Measurements from ENCODE around the gene SGSM1.

DNA sequence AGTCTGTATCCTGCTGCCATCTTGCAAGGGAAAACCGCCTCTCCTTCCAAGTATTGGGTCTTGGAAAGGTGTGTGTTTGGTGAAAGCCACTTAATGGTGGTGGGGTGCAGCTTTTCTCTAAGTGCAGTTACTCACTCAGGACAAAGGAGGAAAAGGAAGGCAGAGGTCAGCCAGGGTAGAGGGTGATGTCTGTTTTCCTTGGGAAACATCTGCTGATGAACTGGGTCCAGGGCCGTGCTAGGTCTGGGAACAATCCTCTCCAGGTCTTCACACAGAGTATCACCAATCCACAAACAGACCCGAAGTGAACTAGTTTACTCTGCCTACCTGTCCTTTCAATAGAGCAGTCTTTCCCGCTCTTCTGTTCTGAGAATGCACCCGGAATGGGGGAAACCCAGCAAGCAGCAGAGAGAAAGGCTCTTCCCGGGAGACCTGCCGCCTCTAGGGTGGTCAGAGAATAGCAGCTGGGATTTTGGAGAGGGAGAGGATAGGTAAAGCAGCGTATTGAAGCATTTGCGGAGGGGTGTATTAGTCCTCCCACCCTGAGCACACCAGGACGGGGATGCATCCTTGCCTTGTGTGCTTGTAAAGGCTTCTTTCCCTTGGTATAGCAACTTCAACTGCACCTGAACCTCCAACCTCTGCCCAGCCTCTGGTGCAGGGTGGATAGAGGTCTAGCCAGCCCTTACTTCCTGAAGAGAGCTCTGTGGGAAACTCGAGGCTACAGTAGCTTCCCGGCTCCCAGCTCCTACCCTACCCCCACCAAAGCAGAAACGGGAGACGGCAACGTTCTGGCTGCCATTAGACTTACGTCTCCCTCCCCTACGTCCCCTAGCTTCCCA, 119.8 kb downstream of the SGSM1 start:
- no peak for TF ChIP-seq EZH2 (IDR thresholded peaks at IDR 0.05; ENCODE audit: low read length, missing control alignments)
- TF ChIP-seq, protein P1, sequence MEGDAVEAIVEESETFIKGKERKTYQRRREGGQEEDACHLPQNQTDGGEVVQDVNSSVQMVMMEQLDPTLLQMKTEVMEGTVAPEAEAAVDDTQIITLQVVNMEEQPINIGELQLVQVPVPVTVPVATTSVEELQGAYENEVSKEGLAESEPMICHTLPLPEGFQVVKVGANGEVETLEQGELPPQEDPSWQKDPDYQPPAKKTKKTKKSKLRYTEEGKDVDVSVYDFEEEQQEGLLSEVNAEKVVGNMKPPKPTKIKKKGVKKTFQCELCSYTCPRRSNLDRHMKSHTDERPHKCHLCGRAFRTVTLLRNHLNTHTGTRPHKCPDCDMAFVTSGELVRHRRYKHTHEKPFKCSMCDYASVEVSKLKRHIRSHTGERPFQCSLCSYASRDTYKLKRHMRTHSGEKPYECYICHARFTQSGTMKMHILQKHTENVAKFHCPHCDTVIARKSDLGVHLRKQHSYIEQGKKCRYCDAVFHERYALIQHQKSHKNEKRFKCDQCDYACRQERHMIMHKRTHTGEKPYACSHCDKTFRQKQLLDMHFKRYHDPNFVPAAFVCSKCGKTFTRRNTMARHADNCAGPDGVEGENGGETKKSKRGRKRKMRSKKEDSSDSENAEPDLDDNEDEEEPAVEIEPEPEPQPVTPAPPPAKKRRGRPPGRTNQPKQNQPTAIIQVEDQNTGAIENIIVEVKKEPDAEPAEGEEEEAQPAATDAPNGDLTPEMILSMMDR (conservative IDR thresholded peaks at IDR 0.05 in 1 of 2, IDR thresholded peaks at IDR 0.05 in 1 of 2; ENCODE audit: low read depth in 1 of 2, low read length in 2 of 2), result no peak

Data from fibroblast of lung (primary cell).